Retinal pigment epithelial cell (primary cell): ENCODE results near the gene LCE3C.

Source experiments
- DNase-seq: peaks from one replicate; pipeline ENCODE4 v3.0.0-alpha.2; 2010; ENCODE audit warnings: low read depth
- H3K4me3 ChIP-seq: 2 replicates; pipeline ENCODE4 v1.5.1; 2011; ENCODE audit warnings: mild to moderate bottlenecking, low read length, control low read depth, moderate library complexity
- TF ChIP-seq, protein P1 (sequence below): conservative IDR thresholded peaks from 2 replicates; pipeline ENCODE4 v1.5.1; 2011; ENCODE audit warnings: low read depth, low read length, control low read depth, inconsistent platforms

Gene LCE3C

DNA sequence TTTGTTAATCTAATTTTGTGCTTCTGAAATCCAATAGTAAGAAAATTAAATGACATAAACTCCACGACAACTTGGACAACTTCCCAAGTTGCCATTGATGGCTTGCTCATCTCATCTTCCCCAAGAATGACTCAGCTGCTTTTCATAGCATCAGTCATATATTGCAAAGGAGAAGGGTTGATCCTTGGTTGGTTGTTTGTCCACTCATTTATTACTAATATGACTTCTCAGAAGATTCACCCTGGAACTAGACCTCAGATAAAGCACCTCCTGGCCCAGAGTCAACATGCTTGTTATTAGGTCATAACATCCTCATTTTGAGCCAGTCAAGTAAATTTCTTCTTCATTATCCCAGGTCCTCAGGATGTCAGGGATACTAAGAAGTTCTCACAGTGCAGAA, 17.4 kb upstream of the LCE3C start:
- TF ChIP-seq, protein P1, sequence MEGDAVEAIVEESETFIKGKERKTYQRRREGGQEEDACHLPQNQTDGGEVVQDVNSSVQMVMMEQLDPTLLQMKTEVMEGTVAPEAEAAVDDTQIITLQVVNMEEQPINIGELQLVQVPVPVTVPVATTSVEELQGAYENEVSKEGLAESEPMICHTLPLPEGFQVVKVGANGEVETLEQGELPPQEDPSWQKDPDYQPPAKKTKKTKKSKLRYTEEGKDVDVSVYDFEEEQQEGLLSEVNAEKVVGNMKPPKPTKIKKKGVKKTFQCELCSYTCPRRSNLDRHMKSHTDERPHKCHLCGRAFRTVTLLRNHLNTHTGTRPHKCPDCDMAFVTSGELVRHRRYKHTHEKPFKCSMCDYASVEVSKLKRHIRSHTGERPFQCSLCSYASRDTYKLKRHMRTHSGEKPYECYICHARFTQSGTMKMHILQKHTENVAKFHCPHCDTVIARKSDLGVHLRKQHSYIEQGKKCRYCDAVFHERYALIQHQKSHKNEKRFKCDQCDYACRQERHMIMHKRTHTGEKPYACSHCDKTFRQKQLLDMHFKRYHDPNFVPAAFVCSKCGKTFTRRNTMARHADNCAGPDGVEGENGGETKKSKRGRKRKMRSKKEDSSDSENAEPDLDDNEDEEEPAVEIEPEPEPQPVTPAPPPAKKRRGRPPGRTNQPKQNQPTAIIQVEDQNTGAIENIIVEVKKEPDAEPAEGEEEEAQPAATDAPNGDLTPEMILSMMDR, result no peak
- H3K4me3 ChIP-seq, result no peak overlapping the region
- DNase-seq, result no peak

DNA sequence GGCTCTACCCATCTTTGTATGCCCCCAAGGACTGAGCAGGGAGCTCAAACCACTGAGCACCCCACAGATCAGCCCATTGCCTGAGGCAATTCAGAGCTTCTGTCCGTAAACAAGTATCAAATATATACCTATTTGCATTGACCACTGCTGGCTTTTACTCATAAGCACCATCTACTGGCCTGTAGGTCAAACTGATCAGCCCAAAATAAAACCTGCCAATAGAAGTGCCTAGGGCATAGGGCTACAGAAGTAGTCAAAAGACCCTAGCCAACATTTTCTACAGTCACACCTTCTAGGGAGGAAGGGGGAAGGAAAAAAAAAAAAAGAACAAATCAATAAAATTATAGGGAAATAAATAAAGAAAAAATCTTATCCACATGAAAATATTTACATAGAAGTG, 14.4 kb upstream of the LCE3C start:
- no peak for DNase-seq
- TF ChIP-seq, protein P1, result no peak
- no peak overlapping the region for H3K4me3 ChIP-seq

DNA sequence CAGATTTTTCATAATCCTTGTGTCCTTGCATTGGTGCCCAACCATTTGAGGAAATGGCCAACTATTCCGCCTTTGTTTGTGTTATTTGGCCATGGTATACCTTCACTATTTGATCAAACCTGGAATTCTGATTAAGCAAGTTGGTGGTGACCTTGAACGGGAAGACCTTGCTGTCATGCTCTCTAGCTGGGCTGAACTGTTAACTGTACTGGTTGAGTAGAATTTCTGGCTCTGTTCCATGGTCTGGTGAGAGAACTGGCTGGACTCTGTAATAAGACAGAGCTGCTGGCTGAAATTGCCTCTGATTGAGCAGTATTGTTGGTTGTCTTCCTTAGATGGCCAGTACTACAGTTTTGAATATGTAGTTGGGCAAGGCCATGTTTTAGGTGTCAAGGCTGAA, 3.0 kb upstream of the LCE3C start:
- no peak overlapping the region for H3K4me3 ChIP-seq
- TF ChIP-seq, protein P1, result no peak
- no peak for DNase-seq

DNA sequence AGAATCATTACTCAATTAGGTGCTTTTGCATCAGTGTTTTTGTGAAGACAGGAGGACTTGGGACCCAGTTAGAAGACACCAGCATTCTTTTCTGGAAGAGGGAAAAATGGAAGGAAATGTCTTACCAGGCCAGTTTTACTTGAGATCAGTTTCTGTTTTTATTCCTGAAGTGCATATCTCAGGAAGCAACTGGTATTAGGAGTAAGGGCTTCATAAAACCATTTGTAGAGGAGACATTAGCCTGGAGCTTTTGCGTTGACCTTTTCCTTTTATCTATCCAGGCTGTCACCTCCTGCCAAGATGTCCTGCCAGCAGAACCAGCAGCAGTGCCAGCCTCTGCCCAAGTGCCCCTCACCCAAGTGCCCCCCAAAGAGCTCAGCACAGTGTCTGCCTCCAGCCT, 13.5 kb downstream of the LCE3C start, which contains the start of gene LCE3B:
TSS of gene LCE3B (plus strand) at position 301 of the 400 bp plus-strand sequence. CDS start at position 301, 0 bp downstream.
- DNase-seq, result no peak
- TF ChIP-seq, protein P1, result no peak
- H3K4me3 ChIP-seq, result no peak within 1 kb of the TSS

DNA sequence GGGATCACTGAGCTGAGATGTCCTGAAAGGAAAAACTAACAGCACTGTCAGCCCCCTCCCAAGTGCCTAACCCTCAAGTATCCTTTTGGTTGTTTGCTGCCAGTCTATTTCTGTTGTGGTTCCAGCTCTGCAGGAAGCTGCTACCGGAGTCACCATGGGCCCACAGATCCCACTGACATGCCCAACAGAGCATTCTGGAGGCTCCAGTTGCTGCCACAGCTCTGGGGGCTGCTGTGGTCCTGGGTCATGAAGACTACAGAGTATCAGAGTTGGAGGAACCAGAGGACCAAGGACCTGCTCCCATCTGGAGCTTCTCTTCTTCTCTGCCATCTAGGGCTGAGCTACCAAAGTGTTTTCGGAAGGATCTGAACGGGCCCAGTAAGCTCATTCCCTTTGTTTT, 22.0 kb downstream of the LCE3C start:
- DNase-seq, result no peak
- TF ChIP-seq, protein P1, result no peak
- no peak overlapping the region for H3K4me3 ChIP-seq

- H3K4me3 ChIP-seq, result no peak within 1 kb of the TSS
Measured at GRCh38 chr1:152622803-152623202, 22.8 kb downstream of the LCE3C start, which contains the start of gene LCE3A. LCE3A (minus strand) TSS chr1:152623103; CDS start chr1:152623103, 0 bp downstream.

More at GRCh38 chr1:152622803-152623202, 22.8 kb downstream of the LCE3C start, which contains the start of gene LCE3A:
- DNase-seq, result no peak
- TF ChIP-seq, protein P1, result no peak
